H1 (cell line): ENCODE data around the gene HK2. TPM values are rescaled to one million over a fixed set of nuclear protein-coding genes. Genes with fewer than 3 reads are reported as not detected.

Source experiments
- CTCF ChIA-PET: fragments of 300-600 bp; sonication (Branson Sonifier 250); formaldehyde crosslinking; loops from one replicate; lab custom pipeline; 2021; ENCODE audit not compliant: partially characterized antibody; lab: Charles Lee
- POLR2A ChIA-PET: fragments of 300-600 bp; sonication (Branson Sonifier 250); formaldehyde crosslinking; loops from one replicate; lab custom pipeline; 2021; ENCODE audit warnings: inconsistent platforms; ENCODE audit not compliant: partially characterized antibody; lab: Charles Lee
- DNase-seq, 2 experiments: peaks; one replicate each; pipeline versions ENCODE4 v3.0.0 to v3.0.0-alpha.2; 2010 to 2022; ENCODE audit warnings: low spot score in 2 of 2, low read depth in 1 of 2, mixed read lengths in 1 of 2
- FAIRE-seq: peaks from 2 replicates; lab custom pipeline; 2011; peaks lifted over from hg19 to GRCh38; lab: Jason Lieb, UNC
- H2AFZ ChIP-seq: 2 replicates; pipeline ENCODE4 v1.8.1; 2012; ENCODE audit warnings: low read length, inconsistent platforms
- H2AK5ac ChIP-seq: 2 replicates; pipeline ENCODE4 v1.6.1; 2013; ENCODE audit warnings: low read depth, low read length
- H2BK120ac ChIP-seq: replicated peaks from 2 replicates; pipeline ENCODE3; 2013; ENCODE audit warnings: low read depth, low read length, inconsistent platforms
- H2BK12ac ChIP-seq: 2 replicates; pipeline ENCODE4 v1.6.1; 2013; ENCODE audit warnings: low read depth, low read length
- H2BK15ac ChIP-seq: 2 replicates; pipeline ENCODE4 v1.6.1; 2013; ENCODE audit warnings: low read length
- H2BK20ac ChIP-seq: 2 replicates; pipeline ENCODE4 v1.6.1; 2013; ENCODE audit warnings: low read length
- H2BK5ac ChIP-seq: 2 replicates; pipeline ENCODE4 v1.6.1; 2013; ENCODE audit warnings: low read depth, low read length
- H3K14ac ChIP-seq: 2 replicates; pipeline ENCODE4 v1.6.1; 2013; ENCODE audit warnings: inconsistent platforms; ENCODE audit not compliant: insufficient read length
- H3K18ac ChIP-seq: 2 replicates; pipeline ENCODE4 v1.6.1; 2013; ENCODE audit warnings: low read length; ENCODE audit errors: extremely low read depth
- H3K23ac ChIP-seq: 2 replicates; pipeline ENCODE4 v1.6.1; 2013; ENCODE audit warnings: inconsistent platforms; ENCODE audit not compliant: insufficient read length
- H3K23me2 ChIP-seq: 2 replicates; pipeline ENCODE4 v1.6.1; 2013; ENCODE audit warnings: low read depth, low read length
- H3K27ac ChIP-seq: 2 replicates; pipeline ENCODE4 v1.6.1; 2011; ENCODE audit warnings: low read depth, low read length, inconsistent platforms
- H3K27me3 ChIP-seq, 4 experiments: replicated peaks in 1 of 4; 1 replicate in 1 of 4; 2 replicates in 3 of 4; pipeline versions ENCODE4 v1.6.1 to v1.8.1; 2011 to 2013; ENCODE audit warnings: low read length in 3 of 4, mild to moderate bottlenecking in 3 of 4, inconsistent platforms in 2 of 4, mixed read lengths in 2 of 4, moderate library complexity in 1 of 4; ENCODE audit not compliant: control insufficient read depth in 3 of 4, insufficient read depth in 3 of 4; ENCODE audit errors: extremely low read depth in 1 of 4
- H3K36me3 ChIP-seq, 4 experiments: 2 replicates each; pipeline versions ENCODE4 v1.6.1 to v1.8.1; 2011 to 2013; ENCODE audit warnings: mild to moderate bottlenecking in 4 of 4, low read length in 3 of 4, moderate library complexity in 2 of 4, control low read depth in 1 of 4, inconsistent platforms in 1 of 4; ENCODE audit not compliant: insufficient read depth in 4 of 4, control insufficient read depth in 2 of 4
- H3K4ac ChIP-seq: replicated peaks from 2 replicates; pipeline ENCODE3; 2013; ENCODE audit warnings: low read length, low read depth, mixed read lengths, inconsistent platforms; ENCODE audit not compliant: insufficient read length
- H3K4me1 ChIP-seq, 4 experiments: replicated peaks in 1 of 4; 1 replicate in 1 of 4; 2 replicates in 3 of 4; pipeline versions ENCODE4 v1.6.1 to v1.8.1; 2011 to 2013; ENCODE audit warnings: low read length in 3 of 4, inconsistent platforms in 2 of 4, mixed read lengths in 1 of 4; ENCODE audit not compliant: insufficient read depth in 4 of 4, control insufficient read depth in 3 of 4
- H3K4me2 ChIP-seq, 2 experiments: 2 replicates each; pipeline versions ENCODE4 v1.6.1 to v1.8.1; 2011 to 2013; ENCODE audit warnings: low read depth in 2 of 2, low read length in 2 of 2, control low read depth in 1 of 2, inconsistent platforms in 1 of 2, mild to moderate bottlenecking in 1 of 2; ENCODE audit not compliant: insufficient read depth in 1 of 2
- H3K4me3 ChIP-seq, 4 experiments: fragments of 200-600, 300-600 bp in 1 of 4; sonication (generic), shearing (Covaris generic), sonication (Bioruptor Twin) in 1 of 4; 2 replicates each; pipeline versions ENCODE4 v1.5.1 to v1.8.1; 2011 to 2016; ENCODE audit warnings: low read length in 4 of 4, low read depth in 3 of 4, control low read depth in 2 of 4, inconsistent platforms in 2 of 4, mild to moderate bottlenecking in 2 of 4, mixed read lengths in 1 of 4, moderate library complexity in 1 of 4; ENCODE audit not compliant: insufficient read depth in 2 of 4; ENCODE audit errors: extremely low read depth in 1 of 4
- H3K56ac ChIP-seq: replicated peaks from 2 replicates; pipeline ENCODE3; 2013; ENCODE audit warnings: low read depth, mild to moderate bottlenecking, mixed read lengths, low read length, inconsistent platforms; ENCODE audit not compliant: insufficient read length
- H3K79me1 ChIP-seq: 2 replicates; pipeline ENCODE4 v1.6.1; 2013; ENCODE audit warnings: low read depth, low read length, control low read depth
- H3K79me2 ChIP-seq, 2 experiments: 2 replicates each; pipeline versions ENCODE4 v1.6.1 to v1.8.1; 2012 to 2013; ENCODE audit warnings: low read length in 2 of 2, mild to moderate bottlenecking in 2 of 2, inconsistent platforms in 1 of 2; ENCODE audit not compliant: insufficient read depth in 2 of 2, control insufficient read depth in 1 of 2
- H3K9ac ChIP-seq, 4 experiments: replicated peaks in 1 of 4; 1 replicate in 1 of 4; 2 replicates in 3 of 4; pipeline versions ENCODE4 v1.6.1 to v1.8.1; 2011 to 2013; ENCODE audit warnings: low read depth in 3 of 4, low read length in 3 of 4, control low read depth in 2 of 4, mild to moderate bottlenecking in 2 of 4, moderate library complexity in 2 of 4, inconsistent platforms in 1 of 4; ENCODE audit errors: extremely low read depth in 1 of 4
- H3K9me3 ChIP-seq, 2 experiments: 2 replicates each; pipeline versions ENCODE4 v1.6.1 to v1.8.1; 2012 to 2013; ENCODE audit warnings: mild to moderate bottlenecking in 2 of 2, moderate library complexity in 2 of 2, control low read depth in 1 of 2, inconsistent platforms in 1 of 2, low read depth in 1 of 2, low read length in 1 of 2, mixed read lengths in 1 of 2; ENCODE audit not compliant: insufficient read depth in 2 of 2
- H4K20me1 ChIP-seq, 2 experiments: replicated peaks in 1 of 2; 2 replicates each; pipeline versions ENCODE3 to v1.8.1; 2011 to 2013; ENCODE audit warnings: inconsistent platforms in 2 of 2, low read length in 2 of 2, mild to moderate bottlenecking in 1 of 2; ENCODE audit not compliant: insufficient read depth in 2 of 2, control insufficient read depth in 1 of 2
- H4K5ac ChIP-seq: 2 replicates; pipeline ENCODE4 v1.6.1; 2013; ENCODE audit warnings: low read length, low read depth, mixed read lengths, inconsistent platforms; ENCODE audit not compliant: insufficient read length
- H4K8ac ChIP-seq: 2 replicates; pipeline ENCODE4 v1.8.0; 2013; ENCODE audit warnings: mild to moderate bottlenecking, moderate library complexity, low read length, inconsistent platforms; ENCODE audit not compliant: insufficient read depth; ENCODE audit errors: extremely low read depth
- H4K91ac ChIP-seq: replicated peaks from 2 replicates; pipeline ENCODE3; 2013; ENCODE audit warnings: low read length, mixed read lengths, inconsistent platforms; ENCODE audit not compliant: insufficient read length
- BACH1 ChIP-seq: IDR thresholded peaks from 2 replicates; pipeline ENCODE4 v1.6.1; 2012; ENCODE audit warnings: low read length, improper control_type of control experiment
- BCL11A ChIP-seq, 2 experiments: IDR thresholded peaks; one replicate each; pipeline ENCODE4 v1.6.1; 2011; ENCODE audit warnings: low read depth in 2 of 2, low read length in 2 of 2, mild to moderate bottlenecking in 2 of 2
- CEBPB ChIP-seq: IDR thresholded peaks from 2 replicates; pipeline ENCODE4 v1.6.1; 2012; ENCODE audit warnings: low read depth, low read length
- GTF2F1 ChIP-seq: IDR thresholded peaks from 2 replicates; pipeline ENCODE4 v1.6.1; 2012; ENCODE audit warnings: low read depth, low read length, improper control_type of control experiment, borderline replicate concordance
- HDAC6 ChIP-seq: IDR thresholded peaks from one replicate; pipeline ENCODE4 v1.7.1; 2012; ENCODE audit warnings: low read depth, mild to moderate bottlenecking, inconsistent platforms, low read length, moderate library complexity
- MAFK ChIP-seq: IDR thresholded peaks from 2 replicates; pipeline ENCODE4 v1.6.1; 2012; ENCODE audit warnings: low read depth, mild to moderate bottlenecking, improper control_type of control experiment, low read length
- NANOG ChIP-seq: IDR thresholded peaks from 2 replicates; pipeline ENCODE4 v1.6.1; 2011; ENCODE audit warnings: low read length, low read depth, mild to moderate bottlenecking, inconsistent platforms; ENCODE audit not compliant: insufficient read depth, poor library complexity, severe bottlenecking
- RXRA ChIP-seq: IDR thresholded peaks from 2 replicates; pipeline ENCODE4 v1.6.1; 2011; ENCODE audit warnings: low read depth, mild to moderate bottlenecking, low read length, moderate library complexity; ENCODE audit not compliant: insufficient read depth
- SIN3A ChIP-seq, 2 experiments: IDR thresholded peaks in 1 of 2; conservative IDR thresholded peaks in 1 of 2; 2 replicates each; pipeline ENCODE4 v1.6.1; 2011 to 2012; ENCODE audit warnings: low read length in 2 of 2, improper control_type of control experiment in 1 of 2, low read depth in 1 of 2, mild to moderate bottlenecking in 1 of 2
- SP4 ChIP-seq: IDR thresholded peaks from 2 replicates; pipeline ENCODE4 v1.6.1; 2012; ENCODE audit warnings: low read length, inconsistent platforms
- SUZ12 ChIP-seq: fragments of 200-600 bp; sonication (generic); IDR thresholded peaks from 2 replicates; pipeline ENCODE4 v1.6.1; 2012; ENCODE audit warnings: mild to moderate bottlenecking, inconsistent platforms, low read length, moderate library complexity, mixed read lengths
- polyA plus RNA-seq, 7 experiments: library from polyadenylated mRNA; depleted of rRNA in 3 of 7; stranded (reverse) in 5 of 7; unstranded in 2 of 7; fragments of >200 nt in 5 of 7; fragments of 200-250 nt in 2 of 7; gene quantifications; 1 replicate in 5 of 7; 2 replicates in 1 of 7; 4 replicates in 1 of 7; pipeline versions ENCODE4 v1.2.1 to v1.2.3, GENCODE V29; 2011 to 2013; ENCODE audit warnings: missing spikeins in 2 of 7, mixed read lengths in 2 of 7
- total RNA-seq: library from RNA; stranded (reverse); fragmentation: NEBNext Ultra II Directional; extraction: Animal tissue kit (Norgen Biotek cat#: 25700); gene quantifications from 2 replicates; pipeline ENCODE4 v1.2.1, GENCODE V29; 2021
- TF ChIP-seq, protein P1 (sequence below): IDR thresholded peaks from 2 replicates; pipeline ENCODE4 v1.6.1; 2011; ENCODE audit warnings: low read length, improper control_type of control experiment

The HK2 gene
- total and polyA plus RNA-seq, 2 of the 8 experiments (the other 6 are each of a cell fraction or from before 2014, with no cell fraction given): 22.1 to 61.9 TPM

DNA sequence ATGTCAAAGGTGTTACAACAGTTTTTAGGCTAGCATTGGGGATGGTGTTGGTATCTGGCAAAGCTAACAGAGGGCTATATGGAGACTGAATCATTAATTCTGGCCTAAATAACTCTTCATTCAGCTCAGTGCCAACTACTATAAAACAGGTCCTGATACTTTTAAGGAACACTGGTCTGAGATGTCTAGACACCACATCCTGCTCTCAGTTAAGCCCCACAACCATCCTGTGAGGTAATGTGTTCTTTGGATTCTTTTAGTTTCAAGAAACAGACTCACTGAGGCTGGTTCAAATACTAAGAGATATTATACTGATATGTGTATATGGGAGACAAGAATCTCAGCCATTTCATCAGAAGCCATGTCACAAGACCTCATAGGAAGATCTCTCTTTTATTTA is 14.2 kb upstream of the HK2 start:
- Histone ChIP-seq H3K27ac (no peak overlapping the region), H3K36me3 (no peaks in the 10 kb centered on the region), H2BK12ac (no peak overlapping the region), H2AFZ (no peak overlapping the region), H3K18ac (no peak overlapping the region), H4K91ac (no peak overlapping the region), H4K20me1 (no peaks in the 10 kb centered on the region), H3K14ac (no peak overlapping the region), H3K4me3 (no peak overlapping the region), H4K5ac (no peak overlapping the region), H3K9me3 (no peaks in the 10 kb centered on the region), H3K27me3 (no peaks in the 10 kb centered on the region; a peak in 1 of 7 replicates), H3K23me2 (no peaks in the 10 kb centered on the region), H2BK5ac (no peak overlapping the region), H3K79me1 (no peaks in the 10 kb centered on the region), H3K9ac (no peak overlapping the region), H3K23ac (no peak overlapping the region), H2BK120ac (no peak overlapping the region), H2BK15ac (no peak overlapping the region), H2BK20ac (no peak overlapping the region), H3K79me2 (no peaks in the 10 kb centered on the region), H3K56ac (no peak overlapping the region), H3K4me2 (no peak overlapping the region), H3K4me1 (peaks cover 0 to 5% (median 0%) of the 10 kb centered on the region in 4 experiments; a peak in 2 of 7 replicates), H2AK5ac (no peak overlapping the region), H4K8ac (no peak overlapping the region), H3K4ac (no peak overlapping the region)
- FAIRE-seq: no peak
- POLR2A ChIA-PET: interaction anchor here (5.9 kb wide), 1 partner anchor 15 kb away, joined by 45 read pairs; the partner anchor contains the start of gene HK2
- CTCF ChIA-PET: interaction anchor here (1.3 to 6.0 kb wide), 2 partner anchors 16 to 77 kb away, joined by 3 to 33 read pairs; partner anchors contain the start of gene HK2
- TF ChIP-seq NANOG (no peak), BCL11A (IDR thresholded peaks at IDR 0.05; ENCODE audit: low read depth in 2 of 2, low read length in 2 of 2) (no peak), RXRA (no peak), MAFK (no peak), SUZ12 (no peak), GTF2F1 (no peak), CEBPB (no peak), BACH1 (no peak), SP4 (no peak), SIN3A (conservative IDR thresholded peaks at IDR 0.05 in 1 of 2, IDR thresholded peaks at IDR 0.05 in 1 of 2; ENCODE audit: low read depth in 1 of 2, low read length in 2 of 2) (no peak), HDAC6 (no peak)
- TF ChIP-seq, protein P1, sequence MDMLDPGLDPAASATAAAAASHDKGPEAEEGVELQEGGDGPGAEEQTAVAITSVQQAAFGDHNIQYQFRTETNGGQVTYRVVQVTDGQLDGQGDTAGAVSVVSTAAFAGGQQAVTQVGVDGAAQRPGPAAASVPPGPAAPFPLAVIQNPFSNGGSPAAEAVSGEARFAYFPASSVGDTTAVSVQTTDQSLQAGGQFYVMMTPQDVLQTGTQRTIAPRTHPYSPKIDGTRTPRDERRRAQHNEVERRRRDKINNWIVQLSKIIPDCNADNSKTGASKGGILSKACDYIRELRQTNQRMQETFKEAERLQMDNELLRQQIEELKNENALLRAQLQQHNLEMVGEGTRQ: no peak
- no peak for DNase-seq
